Endothelial cell of umbilical vein (primary cell): ENCODE data around the gene TMEM132A. TPM values are rescaled to one million over a fixed set of nuclear protein-coding genes. Genes with fewer than 3 reads are reported as not detected.

Experiments
- BruUV-seq: library from RNA; stranded (reverse); fragments of 400-500 nt; replicated peaks from 2 replicates; lab custom pipeline; 2021; lab: Mats Ljungman, UMichigan
- CTCF ChIA-PET: fragments of 300-600, 350-600 bp; sonication (Branson Sonifier 250); formaldehyde crosslinking; loops from one replicate; lab custom pipeline; 2021; ENCODE audit warnings: antibody characterized with exemption, inconsistent platforms; lab: Charles Lee
- POLR2A ChIA-PET: fragments of 300-600, 350-600 bp; sonication (Branson Sonifier 250); formaldehyde crosslinking; loops from one replicate; lab custom pipeline; 2021; ENCODE audit warnings: antibody characterized with exemption, inconsistent platforms; lab: Charles Lee
- DNase-seq: peaks from one replicate; pipeline ENCODE4 v3.0.0-alpha.2; 2011; ENCODE audit warnings: low read depth, low spot score
- FAIRE-seq: peaks from 2 replicates; lab custom pipeline; 2011; peaks lifted over from hg19 to GRCh38; lab: Jason Lieb, UNC
- H2AFZ ChIP-seq: 2 replicates; pipeline ENCODE4 v1.6.0; 2012; ENCODE audit warnings: low read depth, low read length, control low read depth, inconsistent platforms
- H3K27ac ChIP-seq: 2 replicates; pipeline ENCODE4 v1.5.1; 2011; ENCODE audit warnings: low read depth, mild to moderate bottlenecking, control low read depth, low read length, moderate library complexity; ENCODE audit not compliant: insufficient read depth
- H3K27me3 ChIP-seq, 2 experiments: 2 replicates each; pipeline versions ENCODE4 v1.6.0 to v1.6.1; 2011; ENCODE audit warnings: low read length in 2 of 2, mixed read lengths in 1 of 2; ENCODE audit not compliant: control insufficient read depth in 2 of 2, insufficient read depth in 2 of 2
- H3K36me3 ChIP-seq, 2 experiments: 2 replicates in 1 of 2; 3 replicates in 1 of 2; pipeline ENCODE4 v1.5.1; 2011; ENCODE audit warnings: low read length in 2 of 2, mild to moderate bottlenecking in 1 of 2, moderate library complexity in 1 of 2; ENCODE audit not compliant: control insufficient read depth in 2 of 2, insufficient read depth in 2 of 2; ENCODE audit errors: extremely low read depth in 1 of 2
- H3K4me1 ChIP-seq: 3 replicates; pipeline ENCODE4 v1.5.1; 2011; ENCODE audit warnings: mild to moderate bottlenecking, low read length; ENCODE audit not compliant: control insufficient read depth, insufficient read depth; ENCODE audit errors: extremely low read depth
- H3K4me2 ChIP-seq: 2 replicates; pipeline ENCODE4 v1.6.1; 2011; ENCODE audit warnings: low read length, control low read depth, mixed read lengths; ENCODE audit not compliant: insufficient read depth
- H3K4me3 ChIP-seq, 3 experiments: fragments of 200-600 bp in 1 of 3; sonication (generic), shearing (Covaris generic) in 1 of 3; replicated peaks in 1 of 3; 2 replicates each; pipeline ENCODE4 v1.5.1; 2011 to 2016; ENCODE audit warnings: control low read depth in 3 of 3, low read length in 3 of 3, mild to moderate bottlenecking in 2 of 3, inconsistent platforms in 1 of 3, low read depth in 1 of 3, moderate library complexity in 1 of 3; ENCODE audit not compliant: insufficient read depth in 1 of 3
- H3K79me2 ChIP-seq: 2 replicates; pipeline ENCODE4 v1.6.0; 2012; ENCODE audit warnings: low read length, inconsistent platforms; ENCODE audit not compliant: control insufficient read depth, insufficient read depth
- H3K9ac ChIP-seq: replicated peaks from 2 replicates; pipeline ENCODE3; 2011; ENCODE audit warnings: low read length, control low read depth; ENCODE audit not compliant: insufficient read depth; ENCODE audit errors: extremely low read depth
- H3K9me1 ChIP-seq: replicated peaks from 3 replicates; pipeline ENCODE4 v1.6.0; 2011; ENCODE audit warnings: mild to moderate bottlenecking, low read length; ENCODE audit not compliant: control insufficient read depth, insufficient read depth; ENCODE audit errors: extremely low read depth
- H3K9me3 ChIP-seq: replicated peaks from 2 replicates; pipeline ENCODE4 v1.5.1; 2012; ENCODE audit warnings: low read length, inconsistent platforms; ENCODE audit not compliant: control insufficient read depth, insufficient read depth
- H4K20me1 ChIP-seq: replicated peaks from 2 replicates; pipeline ENCODE3; 2011; ENCODE audit warnings: mild to moderate bottlenecking, low read length; ENCODE audit not compliant: control insufficient read depth, insufficient read depth; ENCODE audit errors: extremely low read depth
- EZH2 ChIP-seq: IDR thresholded peaks from 2 replicates; pipeline ENCODE4 v1.6.1; 2012; ENCODE audit warnings: borderline replicate concordance, low read depth, mild to moderate bottlenecking, moderate library complexity, low read length, inconsistent platforms; ENCODE audit not compliant: severe bottlenecking
- FOS ChIP-seq: IDR thresholded peaks from 2 replicates; pipeline ENCODE4 v1.6.1; 2011; ENCODE audit warnings: mild to moderate bottlenecking, low read length, moderate library complexity, borderline replicate concordance; ENCODE audit not compliant: insufficient read depth
- GATA2 ChIP-seq: IDR thresholded peaks from 2 replicates; pipeline ENCODE4 v1.7.0; 2011; ENCODE audit warnings: low read depth, mild to moderate bottlenecking, moderate library complexity, mixed read lengths, low read length; ENCODE audit not compliant: insufficient read length, insufficient read depth
- JUN ChIP-seq: IDR thresholded peaks from 2 replicates; pipeline ENCODE4 v1.6.1; 2011; ENCODE audit warnings: borderline replicate concordance, low read depth; ENCODE audit not compliant: insufficient read length, insufficient read depth
- MYC ChIP-seq: IDR thresholded peaks from one replicate; pipeline ENCODE4 v1.6.1; 2011; ENCODE audit warnings: mild to moderate bottlenecking, low read depth, low read length
- POLR2A ChIP-seq: IDR thresholded peaks from 2 replicates; pipeline ENCODE4 v1.6.1; 2012; ENCODE audit warnings: low read depth, mild to moderate bottlenecking, control low read depth, low read length
- POLR2AphosphoS5 ChIP-seq: IDR thresholded peaks from 2 replicates; pipeline ENCODE4 v1.6.1; 2012; ENCODE audit warnings: low read depth, mild to moderate bottlenecking, control low read depth, low read length, moderate library complexity; ENCODE audit not compliant: insufficient read depth
- dilution Hi-C: fragments of 300-500 bp; cut with MboI; formaldehyde crosslinking; loops from one replicate; pipeline ENCODE4 v1.15.0; 2019; ENCODE audit warnings: low sequenced_read_pairs; ENCODE audit not compliant: extremely low pct_ligation_motif_present
- intact Hi-C: fragments of 100-400 bp; cut with micrococcal nuclease; formaldehyde crosslinking; loops from one replicate; pipeline ENCODE4 v1.10.0; 2022
- polyA plus RNA-seq, 4 experiments: library from polyadenylated mRNA; depleted of rRNA in 3 of 4; stranded (reverse) in 3 of 4; unstranded in 1 of 4; fragments of >200 nt; gene quantifications; 2 replicates each; pipeline versions ENCODE4 v1.2.1 to v1.2.3, GENCODE V29; 2011 to 2012; ENCODE audit warnings: missing spikeins in 1 of 4
- total RNA-seq: library from RNA; stranded (reverse); gene quantifications from 2 replicates; pipeline ENCODE4 v1.2.3, GENCODE V29; 2021
- TF ChIP-seq, protein P1 (sequence below): IDR thresholded peaks from 2 replicates; pipeline ENCODE4 v1.6.1; 2011; ENCODE audit not compliant: insufficient read depth, insufficient read length
- TF ChIP-seq, protein P2 (sequence below), 2 donors: IDR thresholded peaks; 1 replicate in 1 of 2; 2 replicates in 1 of 2; pipeline ENCODE4 v1.5.1; 2011; ENCODE audit warnings: low read length in 2 of 2, mild to moderate bottlenecking in 2 of 2, moderate library complexity in 2 of 2, control low read depth in 1 of 2, inconsistent platforms in 1 of 2, low read depth in 1 of 2; ENCODE audit not compliant: insufficient read depth in 1 of 2; ENCODE audit errors: extremely low read depth in 1 of 2

The TMEM132A gene
- total and polyA plus RNA-seq, 2 donors (not counting 3 experiments of a cell fraction or from before 2014, with no cell fraction given), result 74.3 to 106 TPM

DNA sequence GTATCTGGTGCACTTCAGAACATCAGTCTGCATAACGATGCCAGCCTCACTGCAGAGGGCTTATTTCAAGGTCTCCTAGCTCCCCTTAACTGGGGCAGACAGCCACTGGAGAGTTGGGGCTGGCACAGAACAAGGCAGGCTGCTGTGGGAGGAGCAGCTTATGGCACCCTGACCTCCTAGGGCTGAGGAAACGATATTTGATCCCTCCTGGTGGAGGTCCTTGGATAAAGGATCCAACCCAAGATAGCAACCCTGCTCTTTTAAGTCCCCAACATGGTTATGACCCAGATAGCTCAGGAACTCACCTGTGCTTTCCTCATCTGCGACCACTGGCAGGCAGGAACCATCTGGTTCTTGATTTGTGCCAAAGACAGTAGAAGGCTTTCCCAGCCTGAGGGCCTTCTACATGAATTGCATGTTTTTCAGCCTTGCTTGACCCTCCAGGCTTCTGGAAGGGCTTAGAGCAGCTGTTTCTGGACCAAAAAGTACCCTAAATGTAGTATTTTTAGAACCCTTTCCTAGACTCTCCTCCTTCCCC is 7.5 kb upstream of the TMEM132A start:
- DNase-seq, result no peak
- ChIA-PET POLR2A (no interaction called here), CTCF (interaction anchor here (4.8 kb wide), 1 partner anchor 18 kb away, joined by 32 read pairs; no protein-coding TSS in a partner anchor)
- Histone ChIP-seq H3K9me1 (no peaks in the 10 kb centered on the region), H3K4me1 (peaks cover 40% of the 10 kb centered on the region), H4K20me1 (no peaks in the 10 kb centered on the region), H3K9ac (no peak overlapping the region), H3K4me3 (no peak overlapping the region), H3K4me2 (no peak overlapping the region), H3K9me3 (no peaks in the 10 kb centered on the region), H3K79me2 (peaks cover 51% of the 10 kb centered on the region), H2AFZ (no peak overlapping the region), H3K27me3 (no peaks in the 10 kb centered on the region), H3K27ac (no peak overlapping the region), H3K36me3 (peaks cover 2 to 12% of the 10 kb centered on the region in 2 experiments)
- no TSS peak for BruUV-seq
- TF ChIP-seq POLR2AphosphoS5 (no peak), GATA2 (no peak), MYC (no peak), POLR2A (no peak), EZH2 (no peak), JUN (no peak), FOS (no peak)
- TF ChIP-seq, protein P1, sequence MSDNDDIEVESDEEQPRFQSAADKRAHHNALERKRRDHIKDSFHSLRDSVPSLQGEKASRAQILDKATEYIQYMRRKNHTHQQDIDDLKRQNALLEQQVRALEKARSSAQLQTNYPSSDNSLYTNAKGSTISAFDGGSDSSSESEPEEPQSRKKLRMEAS, result no peak
- TF ChIP-seq, protein P2, sequence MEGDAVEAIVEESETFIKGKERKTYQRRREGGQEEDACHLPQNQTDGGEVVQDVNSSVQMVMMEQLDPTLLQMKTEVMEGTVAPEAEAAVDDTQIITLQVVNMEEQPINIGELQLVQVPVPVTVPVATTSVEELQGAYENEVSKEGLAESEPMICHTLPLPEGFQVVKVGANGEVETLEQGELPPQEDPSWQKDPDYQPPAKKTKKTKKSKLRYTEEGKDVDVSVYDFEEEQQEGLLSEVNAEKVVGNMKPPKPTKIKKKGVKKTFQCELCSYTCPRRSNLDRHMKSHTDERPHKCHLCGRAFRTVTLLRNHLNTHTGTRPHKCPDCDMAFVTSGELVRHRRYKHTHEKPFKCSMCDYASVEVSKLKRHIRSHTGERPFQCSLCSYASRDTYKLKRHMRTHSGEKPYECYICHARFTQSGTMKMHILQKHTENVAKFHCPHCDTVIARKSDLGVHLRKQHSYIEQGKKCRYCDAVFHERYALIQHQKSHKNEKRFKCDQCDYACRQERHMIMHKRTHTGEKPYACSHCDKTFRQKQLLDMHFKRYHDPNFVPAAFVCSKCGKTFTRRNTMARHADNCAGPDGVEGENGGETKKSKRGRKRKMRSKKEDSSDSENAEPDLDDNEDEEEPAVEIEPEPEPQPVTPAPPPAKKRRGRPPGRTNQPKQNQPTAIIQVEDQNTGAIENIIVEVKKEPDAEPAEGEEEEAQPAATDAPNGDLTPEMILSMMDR (IDR thresholded peaks at IDR 0.05; ENCODE audit: extremely low read depth in 1 of 2, insufficient read depth in 1 of 2, low read depth in 1 of 2, low read length in 2 of 2), result no peak
- dilution Hi-C loops (no loop called here), intact Hi-C loops (loop anchor here (10.0 kb wide), 1 partner anchor 218 kb away; no protein-coding TSS in a partner anchor)
- FAIRE-seq, result no peak
